HG03139 (cell line): ENCODE measurements around the gene SEC22A.

Source experiments
- ATAC-seq: cut with Tn5 transposase; IDR thresholded peaks from one replicate; pipeline ENCODE4 v1.9.1; 2021; ENCODE audit not compliant: unreplicated experiment

Gene SEC22A

GRCh38 chr3:123201557-123202427 is at the start of gene SEC22A:
Gene SEC22A (plus strand): TSS chr3:123201943. CDS start chr3:123209218, 7,275 bp downstream.
- ATAC-seq = peak; percentile 97

- ATAC-seq = no peak
Measured at GRCh38 chr3:123152687-123153086, 49.1 kb upstream of the SEC22A start.

GRCh38 chr3:123153125-123154019 is 48.4 kb upstream of the SEC22A start:
- ATAC-seq = no peak

- ATAC-seq = no peak
Measured at GRCh38 chr3:123154020-123154985, 47.4 kb upstream of the SEC22A start.

- no peak for ATAC-seq
Measured at GRCh38 chr3:123155471-123156011, 46.2 kb upstream of the SEC22A start.

- no peak for ATAC-seq
Measured at GRCh38 chr3:123156276-123156995, 45.3 kb upstream of the SEC22A start.

- no peak for ATAC-seq
Measured at GRCh38 chr3:123157209-123157597, 44.5 kb upstream of the SEC22A start.

GRCh38 chr3:123157598-123158287 is 44.0 kb upstream of the SEC22A start:
- no peak for ATAC-seq

- no peak for ATAC-seq
Measured at GRCh38 chr3:123158330-123158729, 43.4 kb upstream of the SEC22A start.

- ATAC-seq = no peak
Measured at GRCh38 chr3:123158899-123159390, 42.8 kb upstream of the SEC22A start.

- ATAC-seq = no peak
Measured at GRCh38 chr3:123159926-123160635, 41.7 kb upstream of the SEC22A start.

GRCh38 chr3:123161167-123161566 is 40.6 kb upstream of the SEC22A start:
- ATAC-seq = no peak

- ATAC-seq = no peak
Measured at GRCh38 chr3:123163141-123163540, 38.6 kb upstream of the SEC22A start.

GRCh38 chr3:123165163-123165562 is 36.6 kb upstream of the SEC22A start:
- ATAC-seq = no peak

GRCh38 chr3:123167686-123168085 is 34.1 kb upstream of the SEC22A start:
- no peak for ATAC-seq

GRCh38 chr3:123168122-123168521 is 33.6 kb upstream of the SEC22A start:
- no peak for ATAC-seq

GRCh38 chr3:123168605-123169004 is 33.1 kb upstream of the SEC22A start:
- ATAC-seq = no peak

- no peak for ATAC-seq
Measured at GRCh38 chr3:123169492-123169929, 32.2 kb upstream of the SEC22A start.
